Measurements from ENCODE around the gene CPN1. TPM values are rescaled to one million over a fixed set of nuclear protein-coding genes. Genes with fewer than 3 reads are reported as not detected.

The CPN1 gene
- total RNA-seq, 1 donor from 2014 or later, result not detected

DNA sequence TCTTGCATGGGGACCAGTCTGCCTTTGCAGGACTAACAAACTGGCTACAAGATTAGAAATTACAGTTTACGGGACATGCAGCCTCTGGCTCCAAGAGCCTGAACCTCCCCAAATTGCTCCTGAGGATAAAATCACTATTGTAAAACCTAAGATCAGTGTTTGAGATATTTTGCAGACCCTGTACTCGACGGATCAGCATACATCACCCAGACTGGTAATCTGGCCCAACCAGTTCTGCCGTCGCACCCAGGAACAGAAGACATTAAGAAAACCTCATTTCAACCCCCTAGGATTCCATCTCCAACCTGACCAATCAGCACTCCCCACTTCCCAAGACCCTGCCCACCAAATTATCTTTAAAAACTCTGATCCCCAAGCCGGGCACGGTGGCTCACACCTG lies 44.8 kb downstream of the CPN1 start:
- no peaks in the 10 kb centered on the region for H3K27me3 Mint-ChIP-seq (ENCODE audit: low read depth)
- TF ChIP-seq, protein P1, sequence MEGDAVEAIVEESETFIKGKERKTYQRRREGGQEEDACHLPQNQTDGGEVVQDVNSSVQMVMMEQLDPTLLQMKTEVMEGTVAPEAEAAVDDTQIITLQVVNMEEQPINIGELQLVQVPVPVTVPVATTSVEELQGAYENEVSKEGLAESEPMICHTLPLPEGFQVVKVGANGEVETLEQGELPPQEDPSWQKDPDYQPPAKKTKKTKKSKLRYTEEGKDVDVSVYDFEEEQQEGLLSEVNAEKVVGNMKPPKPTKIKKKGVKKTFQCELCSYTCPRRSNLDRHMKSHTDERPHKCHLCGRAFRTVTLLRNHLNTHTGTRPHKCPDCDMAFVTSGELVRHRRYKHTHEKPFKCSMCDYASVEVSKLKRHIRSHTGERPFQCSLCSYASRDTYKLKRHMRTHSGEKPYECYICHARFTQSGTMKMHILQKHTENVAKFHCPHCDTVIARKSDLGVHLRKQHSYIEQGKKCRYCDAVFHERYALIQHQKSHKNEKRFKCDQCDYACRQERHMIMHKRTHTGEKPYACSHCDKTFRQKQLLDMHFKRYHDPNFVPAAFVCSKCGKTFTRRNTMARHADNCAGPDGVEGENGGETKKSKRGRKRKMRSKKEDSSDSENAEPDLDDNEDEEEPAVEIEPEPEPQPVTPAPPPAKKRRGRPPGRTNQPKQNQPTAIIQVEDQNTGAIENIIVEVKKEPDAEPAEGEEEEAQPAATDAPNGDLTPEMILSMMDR (conservative IDR thresholded peaks at IDR 0.05), result no peak
- DNase-seq (ENCODE audit: low read depth, low spot score), result no peak
- H3K4me1 Mint-ChIP-seq, result no peaks in the 10 kb centered on the region
- H3K27ac Mint-ChIP-seq (ENCODE audit: unreplicated experiment), result peak overlapping the region; percentile 29
- no peaks in the 10 kb centered on the region for H3K36me3 Mint-ChIP-seq (ENCODE audit: low read depth)
- H3K4me3 Mint-ChIP-seq, result no peak overlapping the region
- no peaks in the 10 kb centered on the region for H3K9me3 Mint-ChIP-seq

DNA sequence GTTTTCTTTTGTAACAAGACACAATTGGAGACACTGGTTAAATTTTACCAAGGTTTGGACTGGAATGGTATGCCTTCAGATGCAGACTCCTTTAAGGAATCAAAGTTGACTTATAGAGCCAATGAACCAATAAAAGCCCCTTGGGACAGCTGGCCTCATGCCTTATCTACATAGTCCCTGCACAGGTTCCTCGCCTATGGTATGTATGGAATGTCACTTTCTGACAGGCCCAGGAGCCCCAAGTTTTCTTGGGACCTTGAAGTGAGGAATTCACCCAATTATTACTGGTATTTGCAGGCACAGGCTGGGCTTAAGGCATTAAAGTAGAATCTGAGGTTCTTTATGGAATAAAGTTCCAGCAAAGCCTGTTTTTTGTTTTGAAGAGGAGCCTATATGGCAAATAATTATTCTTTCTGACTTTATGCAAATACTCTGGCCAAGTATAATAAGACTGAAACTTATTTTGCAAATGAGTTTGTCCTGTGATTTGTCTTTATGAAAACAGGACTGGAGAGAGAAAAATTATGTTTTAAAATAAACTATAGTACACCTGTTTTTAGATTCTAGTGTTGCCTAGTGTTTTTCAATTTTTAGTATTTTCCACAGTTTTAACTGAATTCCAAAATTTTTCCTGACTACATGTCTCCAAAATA lies 47.8 kb downstream of the CPN1 start:
- Mint-ChIP-seq H3K9me3 (no peaks in the 10 kb centered on the region), H3K36me3 (ENCODE audit: low read depth) (no peaks in the 10 kb centered on the region), H3K4me1 (no peaks in the 10 kb centered on the region), H3K27me3 (ENCODE audit: low read depth) (no peaks in the 10 kb centered on the region), H3K27ac (ENCODE audit: unreplicated experiment) (no peak overlapping the region), H3K4me3 (no peak overlapping the region)
- no peak for DNase-seq (ENCODE audit: low read depth, low spot score)
- TF ChIP-seq, protein P1 (conservative IDR thresholded peaks at IDR 0.05), result no peak

DNA sequence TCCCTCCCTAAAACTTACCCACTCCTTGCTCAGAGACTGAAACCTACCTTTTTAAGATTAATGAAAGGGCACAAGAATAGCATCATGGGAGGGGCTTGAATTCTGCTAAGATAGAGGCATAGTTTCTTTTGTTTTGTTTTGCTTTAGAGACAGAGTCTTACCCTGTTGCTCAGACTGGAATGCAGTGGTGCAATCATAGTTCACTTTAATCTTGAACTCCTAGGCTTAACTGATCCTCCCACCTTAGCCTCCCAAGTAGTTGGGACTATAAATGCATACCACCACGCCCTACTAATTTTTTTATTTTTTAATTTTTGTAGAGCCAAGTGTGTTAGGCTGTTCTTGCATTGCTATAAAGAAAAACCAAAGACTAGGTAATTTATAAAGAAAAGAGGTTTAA lies 54.3 kb downstream of the CPN1 start:
- no peak for DNase-seq (ENCODE audit: low read depth, low spot score)
- H3K27ac Mint-ChIP-seq (ENCODE audit: unreplicated experiment), result no peak overlapping the region
- TF ChIP-seq, protein P1 (conservative IDR thresholded peaks at IDR 0.05), result no peak
- no peaks in the 10 kb centered on the region for H3K27me3 Mint-ChIP-seq (ENCODE audit: low read depth)
- H3K4me1 Mint-ChIP-seq, result peaks cover 11% of the 10 kb centered on the region
- H3K36me3 Mint-ChIP-seq (ENCODE audit: low read depth), result peaks cover 4% of the 10 kb centered on the region
- no peak overlapping the region for H3K4me3 Mint-ChIP-seq
- H3K9me3 Mint-ChIP-seq, result peaks cover 4% of the 10 kb centered on the region

DNA sequence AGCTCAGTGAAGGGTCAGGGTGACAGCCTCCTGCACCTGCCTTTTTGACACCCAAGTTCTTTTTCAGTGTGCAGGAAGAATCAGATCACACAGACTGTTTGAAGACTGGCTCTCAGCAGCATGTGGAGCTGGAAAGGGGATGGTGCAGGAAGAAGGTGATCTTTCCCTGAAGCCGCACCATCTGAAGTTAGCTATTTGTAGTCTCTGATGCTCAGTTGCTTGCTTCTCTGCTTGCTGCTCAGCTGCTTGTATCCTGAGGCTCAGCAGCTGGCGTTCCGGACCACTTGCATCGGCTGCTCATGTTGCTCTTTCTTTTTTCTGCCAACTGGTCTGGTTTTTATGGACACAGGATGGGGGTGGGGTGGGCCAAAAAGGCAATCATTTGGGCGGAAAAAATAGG lies 56.1 kb downstream of the CPN1 start:
- TF ChIP-seq, protein P1 (conservative IDR thresholded peaks at IDR 0.05), result no peak
- DNase-seq (ENCODE audit: low read depth, low spot score), result no peak
- Mint-ChIP-seq H3K4me3 (no peak overlapping the region), H3K27ac (ENCODE audit: unreplicated experiment) (peak overlapping the region; percentile 64), H3K9me3 (peaks cover 4% of the 10 kb centered on the region), H3K4me1 (peaks cover 11% of the 10 kb centered on the region), H3K27me3 (ENCODE audit: low read depth) (no peaks in the 10 kb centered on the region), H3K36me3 (ENCODE audit: low read depth) (peaks cover 4% of the 10 kb centered on the region)

DNA sequence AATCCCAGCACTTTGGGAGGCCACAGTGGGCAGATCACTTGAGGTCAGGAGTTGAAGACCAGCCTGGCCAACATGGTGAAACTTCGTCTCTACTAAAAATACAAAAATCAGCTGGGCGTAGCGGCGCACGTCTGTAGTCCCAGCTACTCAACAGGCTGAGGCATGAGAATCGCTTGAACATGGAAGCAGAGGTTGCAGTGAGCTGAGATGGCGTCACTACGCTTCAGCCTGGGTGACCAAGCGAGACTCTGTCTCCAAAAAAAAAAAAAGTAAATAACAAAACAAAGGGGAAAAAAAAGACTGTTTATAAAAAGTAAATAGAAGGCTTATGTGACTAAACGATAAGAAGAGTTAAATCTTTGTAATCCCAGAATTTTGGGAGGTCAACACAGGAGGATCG lies 56.9 kb downstream of the CPN1 start:
- Mint-ChIP-seq H3K4me1 (peaks cover 17% of the 10 kb centered on the region), H3K9me3 (peaks cover 4% of the 10 kb centered on the region), H3K4me3 (no peak overlapping the region), H3K27ac (ENCODE audit: unreplicated experiment) (no peak overlapping the region), H3K36me3 (ENCODE audit: low read depth) (peaks cover 4% of the 10 kb centered on the region), H3K27me3 (ENCODE audit: low read depth) (no peaks in the 10 kb centered on the region)
- TF ChIP-seq, protein P1 (conservative IDR thresholded peaks at IDR 0.05), result no peak
- no peak for DNase-seq (ENCODE audit: low read depth, low spot score)
